AG20443 (cell line): ENCODE data around the gene TPGS1.

Source experiments
- DNase-seq: peaks from one replicate; pipeline ENCODE4 v3.0.0; 2012; ENCODE audit warnings: low spot score, mixed read lengths

The TPGS1 gene

DNA sequence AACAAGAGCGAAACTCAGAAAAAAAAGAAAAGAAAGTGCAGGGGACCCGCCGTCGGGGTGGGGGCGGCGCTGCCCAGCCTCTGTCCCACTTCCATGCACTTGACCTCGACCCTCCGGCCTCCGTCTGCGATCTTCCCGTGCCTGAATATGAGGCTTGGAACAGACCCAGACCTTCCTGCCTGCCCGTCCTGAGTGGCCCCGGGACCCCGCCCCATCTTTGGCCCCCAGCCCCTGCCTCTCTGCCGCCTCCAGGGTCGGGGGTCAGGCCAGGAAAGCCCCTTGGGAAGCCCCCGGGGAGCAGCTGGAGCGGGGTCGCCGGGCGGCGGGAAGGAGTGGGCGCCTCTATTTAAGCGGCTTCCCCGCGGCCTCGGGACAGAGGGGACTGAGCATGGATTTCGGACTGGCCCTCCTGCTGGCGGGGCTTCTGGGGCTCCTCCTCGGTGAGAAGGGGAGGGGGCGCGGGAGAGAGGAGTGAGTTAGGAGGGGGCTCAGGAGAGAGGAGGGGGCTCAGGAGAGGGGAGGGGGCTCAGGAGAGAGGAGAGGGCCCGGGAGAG, 11.1 kb upstream of the TPGS1 start, which contains the start of gene MADCAM1:
Gene MADCAM1, plus strand, starts transcription at position 375 of the 554 bp plus-strand sequence. Its CDS starts 14 bp downstream, at position 389.
- no peak for DNase-seq

DNA sequence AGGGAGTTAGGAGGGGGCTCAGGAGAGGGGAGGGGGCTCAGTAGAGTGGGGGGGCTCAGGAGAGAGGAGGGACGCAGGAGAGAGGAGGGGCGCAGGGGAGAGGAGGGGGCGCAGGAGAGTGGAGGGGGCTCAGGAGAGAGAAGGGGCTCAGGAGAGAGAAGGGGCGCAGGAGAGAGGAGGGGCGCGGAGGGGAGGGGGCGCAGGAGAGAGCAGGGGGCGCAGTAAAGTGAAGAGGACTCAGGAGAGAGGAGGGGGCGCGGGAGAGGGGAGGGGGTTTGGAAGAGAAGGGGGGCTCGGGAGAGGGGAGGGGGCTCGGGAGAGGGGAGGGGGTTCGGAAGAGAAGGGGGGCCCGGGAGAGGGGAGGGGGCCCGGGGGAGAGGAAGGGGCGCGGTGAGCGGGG, 10.3 kb upstream of the TPGS1 start:
- DNase-seq = no peak

DNA sequence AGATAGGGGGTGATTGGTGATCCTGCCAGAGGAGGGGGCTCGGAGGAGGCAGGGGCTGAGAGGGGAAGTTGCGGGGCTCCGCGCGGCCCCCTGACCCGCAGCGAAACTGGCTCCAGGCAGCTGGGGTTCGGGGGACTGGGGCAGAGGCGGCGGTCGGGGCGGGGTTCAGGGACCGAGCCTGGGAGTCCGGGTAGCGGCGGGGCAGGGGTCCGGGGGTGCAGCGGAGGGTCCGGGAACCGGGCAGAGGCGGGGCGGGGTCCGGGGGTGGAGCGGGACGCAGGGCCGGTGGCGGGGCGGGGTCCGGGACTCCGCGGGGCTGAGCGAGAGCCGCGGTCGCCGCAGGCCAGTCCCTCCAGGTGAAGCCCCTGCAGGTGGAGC, 9.8 kb upstream of the TPGS1 start:
- no peak for DNase-seq

DNA sequence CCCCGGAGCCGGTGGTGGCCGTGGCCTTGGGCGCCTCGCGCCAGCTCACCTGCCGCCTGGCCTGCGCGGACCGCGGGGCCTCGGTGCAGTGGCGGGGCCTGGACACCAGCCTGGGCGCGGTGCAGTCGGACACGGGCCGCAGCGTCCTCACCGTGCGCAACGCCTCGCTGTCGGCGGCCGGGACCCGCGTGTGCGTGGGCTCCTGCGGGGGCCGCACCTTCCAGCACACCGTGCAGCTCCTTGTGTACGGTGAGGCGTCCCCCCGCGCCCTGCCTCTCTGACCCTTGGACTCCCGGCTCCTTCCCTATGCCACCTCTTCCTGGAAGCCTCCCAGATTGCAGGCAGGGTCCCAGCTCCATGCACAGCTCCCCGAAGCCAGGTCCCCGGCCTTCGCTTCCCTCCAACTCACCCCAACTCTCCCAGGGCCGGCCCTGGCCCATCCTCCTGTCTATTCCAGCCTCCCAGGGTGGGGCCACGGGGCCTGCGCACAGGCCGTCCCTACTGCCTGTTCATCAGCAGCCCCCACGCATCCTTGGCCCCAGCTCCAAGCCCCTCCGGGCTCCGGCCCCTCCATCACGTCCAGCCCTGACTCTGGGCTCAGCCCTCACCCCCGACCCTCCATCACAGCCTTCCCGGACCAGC, 9.3 kb upstream of the TPGS1 start:
- no peak for DNase-seq

DNA sequence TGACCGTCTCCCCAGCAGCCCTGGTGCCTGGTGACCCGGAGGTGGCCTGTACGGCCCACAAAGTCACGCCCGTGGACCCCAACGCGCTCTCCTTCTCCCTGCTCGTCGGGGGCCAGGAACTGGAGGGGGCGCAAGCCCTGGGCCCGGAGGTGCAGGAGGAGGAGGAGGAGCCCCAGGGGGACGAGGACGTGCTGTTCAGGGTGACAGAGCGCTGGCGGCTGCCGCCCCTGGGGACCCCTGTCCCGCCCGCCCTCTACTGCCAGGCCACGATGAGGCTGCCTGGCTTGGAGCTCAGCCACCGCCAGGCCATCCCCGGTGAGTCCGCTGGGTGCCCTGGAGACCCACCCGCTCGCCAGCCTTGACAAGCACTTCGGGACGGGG, 8.8 kb upstream of the TPGS1 start:
- DNase-seq = no peak

DNA sequence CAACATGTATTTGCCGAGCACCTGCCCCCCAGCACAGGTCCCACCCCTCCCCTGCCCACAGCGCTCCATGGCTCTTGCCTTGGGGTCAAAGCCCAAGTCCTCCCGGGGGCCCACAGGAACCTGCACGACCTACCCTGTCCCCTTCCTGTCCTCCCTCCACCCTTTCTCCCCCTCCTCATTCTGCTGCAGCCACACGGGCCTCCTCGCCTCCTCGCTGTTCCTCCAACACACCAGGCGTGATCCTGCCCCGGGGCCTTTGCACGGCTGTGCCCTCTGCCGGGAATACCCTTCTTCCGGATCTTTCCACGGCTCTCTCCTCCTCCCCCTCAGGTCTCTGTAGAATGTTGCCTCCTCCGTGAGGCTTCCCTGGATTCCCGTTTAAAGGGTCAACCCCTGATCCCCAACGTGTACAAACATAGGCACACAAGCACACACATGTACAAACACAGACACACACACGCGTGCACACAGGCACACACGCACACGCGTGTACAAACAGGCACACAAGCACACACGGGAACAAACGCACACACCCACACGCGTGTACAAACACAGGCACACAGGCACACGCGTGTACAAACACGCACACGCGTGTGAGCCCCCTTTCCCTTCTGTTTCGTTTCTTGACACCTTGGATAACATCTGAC, 8.2 kb upstream of the TPGS1 start:
- DNase-seq = no peak

DNA sequence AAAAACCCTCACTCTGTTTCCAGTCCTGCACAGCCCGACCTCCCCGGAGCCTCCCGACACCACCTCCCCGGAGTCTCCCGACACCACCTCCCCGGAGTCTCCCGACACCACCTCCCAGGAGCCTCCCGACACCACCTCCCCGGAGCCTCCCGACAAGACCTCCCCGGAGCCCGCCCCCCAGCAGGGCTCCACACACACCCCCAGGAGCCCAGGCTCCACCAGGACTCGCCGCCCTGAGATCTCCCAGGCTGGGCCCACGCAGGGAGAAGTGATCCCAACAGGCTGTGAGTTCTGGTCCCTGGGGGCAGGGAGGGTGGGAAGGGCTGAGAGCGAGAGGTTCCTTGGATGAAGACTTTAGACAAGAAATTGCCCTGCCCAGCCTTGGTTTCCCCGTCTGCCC, 5.7 kb upstream of the TPGS1 start:
- DNase-seq = no peak

DNA sequence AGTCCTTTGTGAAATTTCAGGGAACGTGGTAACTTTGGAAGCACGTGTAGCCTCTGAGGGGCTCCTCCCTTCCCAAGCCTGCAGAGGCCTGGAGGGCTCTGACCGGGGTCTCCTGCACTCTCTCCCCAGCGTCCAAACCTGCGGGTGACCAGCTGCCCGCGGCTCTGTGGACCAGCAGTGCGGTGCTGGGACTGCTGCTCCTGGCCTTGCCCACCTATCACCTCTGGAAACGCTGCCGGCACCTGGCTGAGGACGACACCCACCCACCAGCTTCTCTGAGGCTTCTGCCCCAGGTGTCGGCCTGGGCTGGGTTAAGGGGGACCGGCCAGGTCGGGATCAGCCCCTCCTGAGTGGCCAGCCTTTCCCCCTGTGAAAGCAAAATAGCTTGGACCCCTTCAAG, 2.7 kb upstream of the TPGS1 start:
- DNase-seq = no peak

DNA sequence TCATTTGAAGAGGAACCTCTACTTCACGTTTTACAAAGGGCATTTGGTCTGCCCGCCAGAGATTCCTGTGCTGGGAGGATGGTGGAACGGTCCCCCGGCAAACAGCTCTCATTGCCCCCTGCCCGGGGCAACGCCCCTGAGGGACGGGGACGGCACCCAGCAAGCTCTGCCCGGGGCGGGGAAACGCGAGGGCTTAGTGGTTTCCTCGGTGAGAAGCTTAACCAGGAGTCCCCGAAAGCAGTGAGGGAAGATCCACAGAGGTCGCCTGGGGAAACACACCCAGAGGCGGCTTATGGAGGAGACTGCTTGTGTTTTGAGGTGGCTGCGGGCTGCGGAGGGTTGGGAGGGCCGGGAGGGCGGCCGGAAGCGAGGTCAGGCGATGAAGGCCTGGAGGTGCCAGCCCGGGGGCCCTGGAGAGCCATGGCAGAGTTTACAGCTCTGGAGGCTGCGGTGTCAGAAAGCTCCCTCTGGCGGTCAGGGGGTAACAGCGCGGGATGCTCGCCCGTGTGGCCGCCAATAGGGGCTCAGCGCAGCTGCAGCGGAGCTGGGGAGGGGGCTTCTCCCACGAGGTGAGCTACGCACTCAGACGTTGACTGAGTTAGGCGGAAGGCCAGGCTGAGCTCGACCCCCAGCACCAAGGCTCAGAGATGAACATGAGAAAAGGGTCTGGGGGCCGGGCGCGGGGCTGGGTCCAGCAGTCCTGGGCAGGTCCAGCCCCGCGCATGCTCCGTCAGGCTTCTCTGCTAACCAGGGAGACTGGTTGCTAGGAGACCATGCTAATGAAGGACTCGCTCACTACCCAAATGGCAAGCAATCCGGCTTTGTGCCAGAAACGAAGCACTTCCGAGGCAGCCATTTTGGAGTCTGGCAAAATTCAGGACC, 652 bp upstream of the TPGS1 start:
- peak; percentile 99 for DNase-seq

DNA sequence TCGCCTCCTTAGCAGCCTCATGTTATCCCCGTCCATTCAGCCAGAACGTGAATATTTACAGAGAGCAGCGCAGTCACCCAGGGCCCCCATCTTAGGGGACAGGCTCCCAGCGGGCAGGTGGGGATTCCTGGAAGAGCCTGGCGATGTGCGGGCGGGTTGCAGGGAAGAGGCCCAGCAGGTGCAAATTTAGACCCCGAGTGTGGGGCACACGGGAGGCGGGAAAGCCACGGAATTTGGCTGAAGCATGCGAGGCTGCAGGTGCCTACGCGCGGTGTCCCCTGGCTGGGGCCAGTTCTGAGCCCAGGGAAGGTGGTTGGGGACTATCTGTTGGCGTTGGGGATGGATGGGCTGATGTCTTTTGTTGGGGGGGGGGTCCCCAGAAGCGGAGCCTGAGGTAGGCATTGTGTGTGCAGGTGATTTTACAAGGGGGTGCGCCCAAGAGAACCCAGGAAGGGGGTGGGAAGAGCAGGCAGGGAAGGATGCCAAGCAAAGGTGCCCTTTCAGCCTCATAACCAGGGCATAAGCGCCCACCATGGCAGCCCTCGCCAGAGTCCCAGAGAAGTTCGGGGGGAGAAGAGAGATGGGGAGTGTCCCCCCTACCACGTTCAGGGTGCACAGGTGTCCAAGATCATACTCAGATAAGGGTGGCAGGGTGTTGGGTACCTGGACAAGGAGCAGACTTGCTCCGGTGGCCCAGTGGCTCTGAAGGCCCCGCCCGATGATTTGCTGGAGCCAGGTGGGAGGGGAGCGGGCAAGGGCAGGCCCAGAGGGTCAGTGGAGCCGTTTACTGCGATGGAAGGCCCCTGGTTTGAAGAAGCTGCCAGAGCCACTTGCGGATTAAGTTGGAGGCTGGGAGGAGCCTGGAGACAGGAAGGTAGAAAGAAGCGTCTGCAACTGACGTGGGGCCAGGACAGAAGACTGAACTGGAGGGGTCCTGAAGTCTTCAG, 1.2 kb downstream of the TPGS1 start:
- no peak for DNase-seq

DNA sequence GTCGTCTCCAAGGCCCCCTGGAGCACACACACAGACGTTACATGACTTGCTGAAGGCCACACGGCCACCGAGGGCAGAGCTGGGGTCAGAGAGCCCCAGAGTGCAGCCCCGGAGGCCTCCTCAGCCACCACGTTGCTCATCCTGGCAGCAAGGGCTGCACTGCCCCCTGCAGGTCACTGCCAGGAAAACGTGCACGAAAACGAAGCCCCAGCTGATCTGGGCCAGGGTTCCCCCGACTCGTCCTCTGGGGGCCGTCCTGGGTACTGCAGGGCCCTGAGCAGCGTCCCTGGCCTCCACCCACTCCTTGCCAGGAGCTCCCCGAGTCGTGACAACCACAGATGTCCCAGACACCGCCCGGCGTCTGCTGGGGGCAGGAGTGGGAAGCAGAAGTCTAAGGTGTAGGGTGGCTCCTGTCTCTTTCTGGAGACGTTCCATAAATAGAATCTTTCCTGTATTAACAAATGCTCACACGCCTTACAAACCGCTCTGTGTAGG, 3.4 kb downstream of the TPGS1 start:
- DNase-seq = peak; percentile 87

DNA sequence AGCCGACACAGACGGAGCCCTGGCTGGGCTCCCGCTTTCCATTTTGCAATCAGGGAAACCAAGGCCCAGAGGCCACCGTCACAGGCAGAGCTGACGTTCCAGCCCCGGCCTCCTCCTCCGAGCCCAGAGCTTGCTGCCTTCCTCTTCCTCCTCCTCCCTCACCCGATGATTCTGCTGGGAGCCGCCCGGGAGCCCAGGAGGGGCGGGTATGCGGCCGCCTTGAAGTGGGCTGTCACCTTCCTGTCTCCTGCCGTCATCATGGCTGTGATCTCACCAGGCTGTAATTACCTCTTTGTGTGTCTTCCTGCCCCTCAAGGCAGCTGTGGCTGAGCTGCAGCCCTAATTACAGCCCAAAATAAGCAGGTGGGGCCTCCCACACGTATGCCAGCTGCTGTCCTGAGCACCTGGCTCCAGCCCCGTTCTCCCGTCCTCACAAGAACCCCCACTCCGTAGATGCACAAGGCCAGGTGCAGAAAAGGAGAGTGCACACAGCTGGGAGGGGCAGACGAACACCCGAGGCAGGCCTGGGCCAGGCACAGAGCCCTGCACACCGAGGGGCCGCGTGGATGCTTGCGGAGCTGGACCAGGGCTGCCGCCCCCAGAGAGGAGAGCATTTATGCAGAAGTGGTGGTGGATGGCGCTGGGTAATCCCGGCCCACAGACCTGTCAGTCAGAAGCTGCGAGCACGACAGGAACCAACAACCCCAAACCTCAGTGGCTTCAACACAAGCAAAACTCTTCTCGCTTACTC, 4.0 kb downstream of the TPGS1 start:
- no peak for DNase-seq

DNA sequence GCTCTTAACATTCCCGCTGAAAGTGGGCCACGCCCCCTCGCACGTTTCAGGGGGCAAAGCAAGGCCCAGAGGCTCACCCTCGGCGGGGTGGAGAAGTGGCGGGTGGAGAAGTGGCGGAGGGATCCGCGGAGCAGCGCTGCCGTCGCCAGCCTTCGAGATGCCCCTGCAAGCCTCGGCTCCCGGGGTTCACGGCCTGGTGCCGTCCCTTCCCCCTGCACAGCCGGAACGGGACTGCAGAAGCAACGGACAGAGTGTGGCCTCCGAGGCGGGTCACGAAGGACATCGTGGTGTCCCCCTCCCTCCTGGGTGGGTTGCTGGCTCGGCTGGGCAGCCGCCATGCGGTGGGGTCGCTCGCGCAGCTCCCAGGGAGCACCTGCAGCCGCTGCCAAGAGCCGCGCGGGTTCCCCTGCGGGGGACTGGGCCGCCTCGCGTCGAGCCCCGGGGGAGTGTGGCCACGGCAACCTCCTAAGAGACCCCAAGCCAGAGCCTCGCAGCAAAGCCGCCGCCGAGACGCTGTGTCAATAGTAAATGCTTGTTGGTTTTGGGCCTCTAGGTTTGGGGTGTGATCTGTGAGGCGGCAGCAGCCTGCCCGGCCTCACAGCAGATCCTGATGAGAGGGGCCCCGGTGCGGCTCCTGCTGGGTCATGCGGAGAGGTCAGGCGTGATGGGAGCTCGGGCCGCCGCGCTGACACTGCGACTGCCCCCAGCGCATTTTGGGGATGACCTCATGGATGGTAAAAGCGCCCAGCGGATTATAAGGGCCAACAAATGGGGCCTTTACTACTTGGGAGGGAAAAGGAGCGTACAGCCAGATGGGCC, 5.5 kb downstream of the TPGS1 start:
- no peak for DNase-seq

DNA sequence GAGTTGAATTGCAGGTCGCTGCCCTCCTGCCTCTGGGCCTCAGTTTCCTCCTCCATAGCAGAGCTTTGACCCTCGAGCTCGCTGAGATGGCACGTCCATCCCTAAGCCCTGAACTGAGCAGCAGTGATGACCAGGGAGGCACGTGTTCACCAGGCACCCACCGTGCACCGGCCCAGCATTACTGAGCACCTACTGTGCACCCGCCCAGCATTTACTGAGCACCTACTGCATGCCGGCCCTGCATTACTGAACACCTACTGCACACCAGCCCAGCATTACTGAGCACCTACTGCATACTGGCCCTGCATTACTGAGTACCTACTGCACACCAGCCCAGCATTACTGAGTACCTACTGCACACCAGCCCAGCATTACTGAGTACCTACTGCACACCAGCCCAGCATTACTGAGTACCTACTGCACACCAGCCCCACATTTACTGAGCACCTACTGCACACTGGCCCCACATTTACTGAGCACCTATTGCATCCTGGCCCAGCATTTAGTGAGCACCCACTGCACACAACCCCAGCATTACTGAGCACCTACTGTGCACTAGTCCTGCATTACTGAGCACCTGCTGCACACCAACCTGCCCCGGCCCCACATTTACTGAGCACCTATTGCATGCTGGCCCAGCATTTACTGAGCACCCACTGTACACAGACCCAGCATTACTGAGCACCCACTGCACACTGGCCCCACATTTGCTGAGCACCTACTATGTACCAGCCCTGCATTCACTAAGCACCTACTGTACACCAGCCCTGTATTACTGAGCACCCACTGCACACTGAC, 6.3 kb downstream of the TPGS1 start:
- no peak for DNase-seq

DNA sequence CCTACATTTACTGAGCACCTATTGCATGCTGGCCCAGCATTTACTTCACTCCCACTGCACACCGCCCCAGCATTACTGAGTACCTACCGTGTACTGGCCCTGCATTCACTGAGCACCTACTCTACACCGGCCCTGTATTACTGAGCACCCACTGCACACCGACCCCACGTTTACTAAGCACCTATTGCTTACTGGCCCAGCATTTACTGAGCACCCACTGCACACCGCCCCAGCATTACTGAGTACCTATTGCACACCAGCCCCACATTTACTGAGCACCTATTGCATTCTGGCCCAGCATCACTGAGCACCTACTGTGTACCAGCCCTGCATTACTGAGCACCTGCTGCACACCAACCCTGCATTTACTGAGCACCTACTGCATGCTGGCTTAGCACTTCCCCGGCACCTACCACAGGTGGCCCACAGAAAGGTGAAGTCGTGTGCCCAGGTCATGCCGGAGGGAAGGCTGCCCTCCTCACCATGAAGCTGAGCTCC, 6.9 kb downstream of the TPGS1 start:
- no peak for DNase-seq

DNA sequence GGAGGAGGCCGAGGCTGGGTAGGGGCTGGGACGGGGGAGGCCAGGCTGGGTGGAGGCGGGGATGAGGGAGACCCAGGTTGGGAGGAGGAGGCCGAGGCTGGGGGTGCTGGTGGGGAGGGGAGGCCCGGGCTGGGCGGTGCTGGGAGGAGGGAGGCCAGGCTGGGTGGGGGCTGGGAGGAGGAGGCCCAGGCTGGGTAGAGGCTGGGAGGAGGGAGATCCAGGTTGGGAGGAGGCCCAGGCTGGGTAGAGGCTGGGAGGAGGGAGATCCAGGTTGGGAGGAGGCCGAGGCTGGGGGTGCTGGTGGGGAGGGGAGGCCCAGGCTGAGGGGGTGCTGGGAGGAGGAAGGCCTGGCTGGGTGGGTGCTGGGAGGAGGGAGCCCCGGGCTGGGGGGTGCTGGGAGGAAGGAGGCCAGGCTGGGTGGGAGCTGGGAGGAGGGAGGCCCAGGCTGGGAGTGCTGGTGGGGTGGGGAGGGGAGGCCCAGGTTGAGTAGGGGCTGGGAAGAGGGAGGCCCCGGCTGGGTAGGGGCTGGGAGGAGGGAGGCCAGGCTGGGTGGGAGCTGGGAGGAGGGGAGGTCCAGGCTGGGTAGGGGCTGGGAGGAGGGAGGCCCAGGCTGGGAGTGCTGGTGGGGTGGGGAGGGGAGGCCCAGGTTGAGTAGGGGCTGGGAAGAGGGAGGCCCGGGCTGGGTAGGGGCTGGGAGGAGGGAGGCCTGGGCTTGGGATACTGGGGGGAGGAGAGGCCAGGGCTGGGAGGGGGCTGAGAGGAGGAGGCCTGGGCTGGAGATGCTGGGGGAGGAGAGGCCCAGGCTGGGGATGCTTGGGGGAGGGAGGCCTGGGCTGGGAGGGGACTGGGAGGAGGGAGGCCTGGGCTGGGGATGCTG, 10.7 kb downstream of the TPGS1 start:
- DNase-seq = no peak

DNA sequence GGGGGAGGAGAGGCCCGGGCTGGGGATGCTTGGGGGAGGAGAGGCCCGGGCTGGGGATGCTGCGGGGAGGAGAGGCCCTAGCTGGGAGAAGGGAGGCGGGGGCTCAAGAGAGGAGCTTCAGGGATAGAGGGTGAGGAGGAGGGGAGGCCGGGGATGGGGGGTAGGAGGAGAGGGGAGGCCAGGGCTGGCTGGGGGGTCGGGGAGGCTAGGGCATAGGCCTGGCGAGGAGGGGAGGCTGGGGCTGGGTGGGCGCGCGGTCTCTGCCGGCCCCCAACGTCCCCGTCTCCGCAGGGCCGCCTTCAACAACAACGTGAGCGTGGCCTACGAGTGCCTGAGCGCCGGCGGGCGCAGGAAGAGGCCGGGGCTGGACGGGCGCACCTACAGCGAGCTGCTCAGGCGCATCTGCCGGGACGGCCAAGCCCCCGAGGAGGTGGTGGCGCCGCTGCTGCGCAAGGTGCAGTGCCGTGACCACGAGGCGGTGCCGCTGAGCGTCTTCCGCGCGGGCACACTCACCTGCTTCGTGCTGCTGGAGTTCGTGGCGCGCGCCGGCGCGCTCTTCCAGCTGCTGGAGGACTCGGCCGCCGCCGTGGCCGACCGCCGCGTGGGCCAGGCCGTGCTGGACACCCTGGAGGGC, 11.4 kb downstream of the TPGS1 start:
- DNase-seq = no peak
